CD4-positive, alpha-beta T cell treated with Interleukin-21 for 1 hour (primary cell): ENCODE data around the gene CA14.
A peak's percentile ranks its signal among the peaks of the same experiment; 100 is the strongest.
"Not testable (repeated sequence)": the region's sequence is repeated elsewhere in the genome, so short reads cannot be mapped to it uniquely, and the experiment has no call there.

ENCODE experiments used
- DNase-seq: peaks from one replicate; pipeline ENCODE4 v3.0.0-alpha.2; 2020

The CA14 gene

DNA sequence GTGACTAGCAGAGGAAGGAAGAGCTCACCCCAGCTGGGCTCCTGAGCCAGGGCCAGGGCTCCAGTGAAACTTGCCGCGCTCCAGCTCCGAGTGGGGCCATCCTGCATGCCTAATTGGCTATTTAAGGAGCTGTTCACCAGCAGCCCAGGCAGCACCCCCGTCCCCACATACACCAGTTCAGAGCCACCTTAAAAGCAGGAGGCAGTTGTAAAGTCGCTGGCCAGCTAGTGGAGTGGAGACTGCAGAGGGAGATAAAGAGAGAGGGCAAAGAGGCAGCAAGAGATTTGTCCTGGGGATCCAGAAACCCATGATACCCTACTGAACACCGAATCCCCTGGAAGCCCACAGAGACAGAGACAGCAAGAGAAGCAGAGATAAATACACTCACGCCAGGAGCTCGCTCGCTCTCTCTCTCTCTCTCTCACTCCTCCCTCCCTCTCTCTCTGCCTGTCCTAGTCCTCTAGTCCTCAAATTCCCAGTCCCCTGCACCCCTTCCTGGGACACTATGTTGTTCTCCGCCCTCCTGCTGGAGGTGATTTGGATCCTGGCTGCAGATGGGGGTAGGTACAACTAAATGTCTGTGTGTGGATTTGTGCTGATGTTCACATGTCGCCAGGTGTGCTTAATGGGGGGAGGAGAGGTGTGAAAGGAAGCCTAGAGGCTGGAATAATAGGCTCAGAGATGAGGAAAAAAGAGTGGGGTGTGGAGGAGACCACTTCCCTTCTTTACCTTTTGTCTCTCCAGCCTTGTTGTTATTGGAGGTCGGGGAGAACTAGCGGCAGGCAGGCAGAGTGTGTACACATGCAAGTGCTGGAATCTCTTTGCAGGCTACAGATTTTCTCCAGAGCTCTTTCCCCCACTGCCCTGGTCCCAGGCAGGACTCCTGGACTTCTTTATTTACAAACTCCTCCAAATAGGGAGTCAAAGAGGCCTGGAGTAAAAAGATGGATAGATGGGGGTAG, at the start of gene CA14:
TSS of gene CA14 (plus strand) at position 151 of the 962 bp plus-strand sequence. CDS start at position 506, 355 bp downstream.
- no peak for DNase-seq

DNA sequence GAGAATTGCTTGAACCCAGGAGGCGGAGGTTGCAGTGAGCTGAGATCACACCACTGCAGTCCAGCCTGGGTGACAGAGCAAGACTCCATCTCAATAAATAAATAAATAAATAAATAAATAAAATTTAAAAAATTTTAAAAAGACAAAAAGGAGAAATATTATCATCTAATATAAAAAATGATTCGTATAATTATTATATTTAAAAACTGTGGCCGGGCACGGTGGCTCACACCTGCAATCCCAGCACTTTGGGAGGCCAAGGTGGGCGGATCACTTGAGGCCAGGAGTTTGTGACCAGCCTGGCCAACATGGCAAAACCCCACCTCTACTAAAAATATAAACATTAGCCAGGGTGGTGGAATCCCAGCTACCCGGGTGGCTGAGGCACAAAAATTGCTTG, 49.1 kb upstream of the CA14 start:
- DNase-seq, result not testable (repeated sequence)

DNA sequence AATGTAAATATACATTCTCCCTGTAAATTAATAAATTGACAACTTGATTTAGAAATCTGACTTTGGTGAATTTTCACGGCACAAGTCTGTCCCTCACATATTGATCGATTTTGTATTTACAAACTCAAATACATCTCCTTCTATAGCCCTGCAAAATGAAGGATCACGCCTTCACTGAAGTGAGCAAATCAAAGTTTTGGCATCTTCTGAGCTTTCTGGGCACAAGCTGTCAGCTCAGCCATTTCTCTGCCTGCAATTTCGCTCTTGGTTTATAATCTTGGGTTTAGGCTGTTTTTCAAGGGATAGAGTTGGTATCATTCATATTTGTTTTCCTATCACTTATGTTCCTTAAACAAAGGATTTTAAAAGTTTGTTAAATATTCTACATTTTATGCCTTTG, 47.5 kb upstream of the CA14 start:
- no peak for DNase-seq

DNA sequence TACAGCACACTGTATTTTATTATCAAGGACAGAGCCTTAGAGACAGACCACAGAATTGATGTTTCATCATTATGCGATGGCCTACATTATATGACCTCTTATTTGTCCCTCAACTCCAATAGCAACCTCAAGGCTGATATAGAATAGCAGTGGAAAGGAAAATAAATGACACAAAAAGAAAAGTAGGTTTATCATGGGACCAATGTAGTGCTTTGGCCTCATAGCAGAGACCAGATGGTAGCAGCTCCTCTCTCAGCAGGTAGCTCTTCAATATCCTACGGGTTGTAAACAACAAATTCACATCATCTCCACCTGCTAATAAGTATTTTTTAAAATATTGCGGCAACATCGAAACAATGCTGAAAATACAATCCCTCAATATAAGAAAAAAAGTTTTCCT, 46.9 kb upstream of the CA14 start:
- DNase-seq, result no peak

DNA sequence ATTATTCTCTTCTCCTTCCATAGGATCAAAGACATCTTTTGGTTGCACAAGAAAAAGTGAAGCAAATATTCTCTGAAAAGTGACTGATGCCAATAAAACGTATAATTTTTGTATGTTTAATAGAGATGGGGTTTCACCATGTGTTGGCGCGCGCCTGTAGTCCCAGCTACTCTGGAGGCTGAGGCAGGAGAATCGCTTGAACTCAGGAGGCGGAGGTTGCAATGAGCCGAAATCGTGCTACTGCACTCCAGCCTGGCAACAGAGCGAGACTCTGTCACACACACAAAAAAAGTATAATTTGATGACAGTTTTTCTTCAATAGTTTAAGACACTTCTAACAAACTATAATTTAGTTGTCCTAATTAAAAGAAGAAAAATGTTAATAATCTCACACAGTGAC, 45.5 kb upstream of the CA14 start:
- DNase-seq, result no peak

DNA sequence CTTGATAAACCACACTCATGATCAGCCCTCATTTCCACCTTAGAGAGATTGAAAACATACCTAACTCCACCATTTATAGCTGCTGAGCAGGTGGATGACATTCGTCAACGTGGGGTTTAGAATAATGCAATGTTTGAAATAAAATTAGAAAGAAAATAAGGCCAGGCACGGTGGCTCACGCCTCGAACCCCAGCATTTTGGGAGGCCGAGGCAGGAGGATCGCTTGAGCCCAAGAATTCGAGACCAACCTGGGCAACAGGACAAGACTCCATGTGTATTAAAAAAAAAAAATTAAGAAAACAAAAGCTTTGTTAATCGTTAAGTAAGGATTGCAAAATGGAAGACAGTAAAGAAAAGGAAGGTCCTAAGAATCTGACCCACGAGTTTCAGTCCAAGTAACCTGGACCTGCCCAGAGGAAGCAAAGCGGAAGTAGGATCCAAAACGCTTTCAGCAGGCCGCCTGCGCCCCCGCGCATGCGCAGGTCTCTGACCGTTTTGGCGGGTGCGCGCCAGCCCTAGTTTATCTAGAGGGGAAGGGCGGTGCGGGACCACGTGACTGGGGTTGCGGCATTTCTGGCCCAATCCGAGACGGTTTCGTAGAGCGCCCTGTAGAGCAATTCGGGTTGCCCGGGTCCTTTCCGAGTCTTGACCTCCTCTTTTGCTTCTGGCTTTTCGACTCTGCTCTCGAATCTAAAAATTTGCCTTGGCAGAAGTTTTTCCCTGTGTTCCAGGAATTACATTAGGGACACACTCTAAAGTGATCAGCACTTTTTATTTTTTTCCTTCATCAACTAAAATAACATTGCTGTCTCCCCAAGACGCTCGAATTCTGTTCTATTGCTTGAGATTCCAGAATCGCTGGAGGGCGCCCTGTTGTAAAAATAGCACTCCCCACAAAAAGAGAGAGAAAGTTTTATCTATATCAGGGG, 44.1 kb upstream of the CA14 start:
- DNase-seq, result peak; percentile 92

DNA sequence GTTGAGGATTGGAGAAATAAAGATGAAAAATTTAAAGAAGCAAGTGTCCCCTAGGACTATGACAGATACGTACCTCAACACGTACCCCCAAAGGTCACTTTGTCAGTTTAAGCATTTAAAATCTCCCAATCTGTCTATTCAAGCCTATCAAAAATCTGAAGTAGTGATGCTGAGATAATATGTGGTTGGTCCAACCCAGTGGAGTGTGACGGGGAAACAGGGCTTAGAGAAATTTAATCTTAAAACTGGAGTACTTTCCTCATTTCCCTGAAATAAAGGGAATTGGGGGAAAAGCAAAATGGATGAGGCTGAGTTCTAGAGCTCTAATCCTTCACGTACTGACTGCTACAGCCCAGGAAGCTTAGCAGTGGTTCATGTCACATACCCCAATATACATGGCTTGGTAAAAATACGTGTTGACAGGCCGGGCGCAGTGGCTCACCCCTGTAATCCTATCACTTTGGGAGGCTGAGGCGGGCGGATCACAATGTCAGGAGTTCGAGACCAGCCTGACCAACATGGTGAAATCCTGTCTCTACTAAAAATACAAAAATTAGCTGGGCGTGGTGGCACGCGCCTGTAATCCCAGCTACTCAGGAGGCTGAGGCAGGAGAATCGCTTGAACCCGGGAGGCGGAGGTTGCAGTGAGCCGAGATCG, 43.3 kb upstream of the CA14 start:
- DNase-seq, result not testable (repeated sequence)

DNA sequence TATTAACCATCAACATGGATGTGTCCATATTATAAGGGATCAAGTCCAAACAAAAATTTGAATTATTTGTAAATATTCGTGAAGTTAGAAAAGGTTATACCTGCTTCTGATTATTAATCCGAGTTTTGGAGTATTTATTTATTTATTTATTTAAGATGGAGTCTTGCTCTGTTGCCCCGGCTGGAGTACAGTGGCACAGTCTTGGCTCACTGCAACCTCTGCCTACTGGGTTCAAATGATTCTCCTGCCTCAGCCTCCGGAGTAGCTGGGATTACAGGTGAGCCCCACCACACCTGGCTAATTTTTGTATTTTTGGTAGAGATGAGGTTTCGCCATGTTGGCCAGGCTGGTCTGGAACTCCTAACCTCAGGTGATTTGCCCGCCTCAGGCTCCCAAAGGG, 41.7 kb upstream of the CA14 start:
- not testable (repeated sequence) for DNase-seq

DNA sequence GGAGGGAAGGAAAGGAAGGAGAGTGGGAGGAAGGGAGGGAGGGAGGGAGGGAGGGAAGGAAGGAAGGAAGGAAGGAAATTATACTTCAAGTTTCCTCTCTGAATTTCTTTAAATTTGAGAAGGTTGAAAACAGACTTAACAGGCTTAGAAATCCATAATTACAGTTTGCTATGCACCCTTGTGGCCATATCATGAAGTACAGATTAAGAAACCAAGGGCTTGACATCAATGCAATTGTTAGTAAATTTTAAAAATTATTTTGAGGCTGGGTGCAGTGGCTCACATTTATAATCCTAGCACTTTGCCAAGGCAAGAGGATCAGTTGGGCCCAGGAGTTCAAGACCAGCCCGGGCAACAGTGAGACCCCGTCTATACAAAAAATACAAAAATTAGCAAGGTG, 36.0 kb upstream of the CA14 start:
- peak; percentile 48 for DNase-seq

DNA sequence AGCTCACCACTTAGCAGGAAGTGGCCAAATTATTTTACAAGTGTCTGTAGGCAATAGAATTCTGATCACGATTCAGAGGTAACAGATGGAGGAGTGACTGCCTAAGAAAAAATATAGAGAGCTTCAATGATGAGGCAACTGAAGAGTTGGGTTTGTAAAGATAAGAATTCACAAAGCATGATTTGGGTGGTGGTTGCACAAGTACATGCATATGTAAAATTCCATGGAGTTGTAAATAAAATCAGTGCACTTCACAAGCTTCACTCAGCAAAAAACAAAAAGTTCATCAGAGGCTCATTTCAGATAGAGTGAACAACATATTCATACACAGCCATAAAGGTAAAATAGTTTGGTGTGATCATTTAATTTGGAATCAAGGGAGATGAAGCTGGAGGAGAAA, 32.6 kb upstream of the CA14 start:
- no peak for DNase-seq

DNA sequence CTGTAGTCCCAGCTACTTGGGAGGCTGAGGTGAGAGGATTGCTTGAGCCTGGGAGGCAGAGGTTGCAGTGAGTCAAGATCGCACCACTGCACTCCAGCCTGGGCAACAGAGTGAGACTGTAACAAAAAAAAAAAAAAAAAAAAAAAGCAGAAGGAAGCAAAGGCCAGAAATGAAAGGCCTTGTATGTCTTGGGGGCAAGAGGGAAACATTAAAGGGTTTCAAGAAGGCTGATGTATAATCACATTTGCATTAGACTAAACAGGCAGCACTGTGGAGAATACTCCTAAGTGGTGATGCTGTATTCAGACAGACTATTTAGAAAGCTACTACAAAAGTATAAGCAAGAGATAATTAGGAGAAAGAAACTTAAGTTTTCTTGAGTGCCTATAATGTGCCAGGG, 32.0 kb upstream of the CA14 start:
- DNase-seq, result no peak

DNA sequence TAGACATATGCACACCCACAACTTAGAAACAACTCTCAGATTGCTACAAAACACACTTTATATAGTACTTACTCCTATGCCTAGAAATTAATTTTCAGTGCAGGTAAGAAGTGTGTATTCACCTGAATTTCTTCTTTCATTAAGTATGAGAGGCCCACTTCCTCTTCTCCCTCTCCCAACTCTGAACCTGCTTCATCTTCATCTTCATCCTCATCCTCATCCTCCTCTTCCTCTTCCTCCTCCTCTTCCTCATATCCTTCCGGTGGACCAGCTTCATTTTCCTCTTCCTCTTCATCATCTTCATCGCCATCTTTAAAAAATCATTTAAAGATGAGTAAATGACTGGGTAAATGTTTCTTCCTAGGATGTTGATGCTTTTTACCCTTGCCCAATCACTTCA, 31.1 kb upstream of the CA14 start:
- DNase-seq, result no peak

DNA sequence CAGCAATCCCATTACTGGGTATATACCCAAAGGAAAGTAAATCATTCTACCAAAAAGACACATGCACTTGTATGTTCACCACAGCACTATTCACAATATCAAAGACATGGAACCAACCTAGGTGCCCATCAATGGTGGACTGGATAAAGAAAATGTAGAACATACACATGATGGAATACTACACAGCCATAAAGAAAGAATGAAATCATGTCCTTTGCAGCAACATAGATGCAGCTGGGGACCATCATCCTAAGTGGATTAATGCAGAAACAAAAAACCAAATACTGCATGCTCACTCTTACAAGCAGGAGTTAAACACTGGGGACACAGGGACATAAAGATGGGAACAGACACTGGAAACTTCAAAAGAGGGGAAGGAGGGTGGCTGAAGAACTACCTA, 30.3 kb upstream of the CA14 start:
- DNase-seq, result no peak

DNA sequence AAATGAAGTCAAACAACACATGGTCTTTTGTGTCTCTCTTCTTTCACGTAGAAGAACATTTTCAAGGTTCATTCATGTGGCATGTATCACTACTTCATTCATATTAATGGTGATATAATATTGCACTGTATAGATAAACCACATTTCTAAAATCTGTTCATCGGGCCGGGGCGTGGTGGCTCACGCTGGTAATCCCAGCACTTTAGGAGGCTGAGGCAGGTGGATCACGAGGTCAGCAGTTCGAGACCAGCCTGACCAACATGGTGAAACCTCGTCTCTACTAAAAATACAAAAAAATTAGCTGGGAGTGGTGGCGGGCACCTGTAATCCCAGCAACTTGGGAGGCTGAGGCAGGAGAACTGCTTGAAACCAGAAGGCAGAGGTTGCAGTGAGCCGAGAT, 29.3 kb upstream of the CA14 start:
- not testable (repeated sequence) for DNase-seq

DNA sequence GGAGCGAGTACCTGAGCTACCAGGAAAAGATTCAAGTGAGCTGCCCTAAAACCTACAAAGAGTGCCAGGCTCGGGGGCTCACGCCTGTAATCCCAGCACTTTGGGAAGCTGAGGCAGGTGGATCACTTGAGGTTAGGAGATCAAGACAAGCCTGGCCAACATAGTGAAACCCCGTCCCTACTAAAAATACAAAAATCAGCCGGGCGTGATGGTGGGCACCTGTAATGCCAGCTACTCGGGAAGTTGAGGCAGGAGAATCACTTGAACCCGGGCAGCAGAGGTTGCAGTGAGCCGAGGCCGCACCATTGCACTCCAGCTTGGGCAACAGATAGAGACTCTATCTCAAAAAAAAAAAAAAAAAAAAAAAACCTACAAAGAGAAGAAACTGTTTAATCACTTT, 24.7 kb upstream of the CA14 start:
- DNase-seq, result not testable (repeated sequence)

DNA sequence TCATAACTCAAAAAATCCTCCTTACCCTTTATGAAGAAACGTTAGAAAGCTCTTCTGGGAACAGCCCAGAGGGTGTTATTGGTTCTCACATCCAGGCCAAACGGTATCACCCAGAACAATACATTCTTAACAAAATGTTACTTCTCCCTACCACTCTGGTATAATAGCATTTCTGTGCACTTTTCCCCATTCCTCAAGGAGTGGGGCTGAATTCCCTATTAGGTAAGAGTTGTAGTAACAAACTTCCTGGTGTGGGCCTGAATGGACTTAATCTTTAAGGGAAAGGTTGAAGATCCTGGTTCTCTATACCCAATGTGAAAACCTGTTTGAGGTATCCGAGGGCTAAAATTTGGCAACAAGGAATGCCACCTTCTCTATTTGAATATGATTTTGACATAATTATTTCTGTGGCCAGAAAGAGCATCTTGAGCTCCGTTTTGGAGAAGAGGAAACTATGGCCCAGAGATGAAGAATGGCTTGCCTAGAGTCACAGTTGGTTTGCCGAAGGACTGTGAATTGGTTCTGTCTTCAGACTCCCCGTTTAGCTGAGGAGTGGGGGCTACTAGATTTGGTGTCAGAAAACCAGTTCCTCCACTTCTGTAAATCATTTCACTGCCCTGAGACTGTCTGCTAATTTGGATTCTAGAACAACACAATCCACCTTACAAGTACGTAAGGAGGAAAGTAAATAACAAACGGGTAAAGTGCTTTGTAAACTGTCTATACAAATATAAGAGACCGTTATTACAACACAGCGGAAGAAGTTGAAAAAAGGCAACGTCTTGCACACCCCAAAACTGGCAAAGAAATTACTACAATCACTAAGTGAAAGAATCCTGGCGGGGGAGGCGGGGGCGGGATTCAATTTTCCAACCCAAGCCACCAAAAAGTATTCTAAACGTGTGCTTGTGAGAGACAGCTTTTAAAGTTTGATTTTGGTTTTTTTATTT, 23.9 kb upstream of the CA14 start:
- DNase-seq, result peak; percentile 38

DNA sequence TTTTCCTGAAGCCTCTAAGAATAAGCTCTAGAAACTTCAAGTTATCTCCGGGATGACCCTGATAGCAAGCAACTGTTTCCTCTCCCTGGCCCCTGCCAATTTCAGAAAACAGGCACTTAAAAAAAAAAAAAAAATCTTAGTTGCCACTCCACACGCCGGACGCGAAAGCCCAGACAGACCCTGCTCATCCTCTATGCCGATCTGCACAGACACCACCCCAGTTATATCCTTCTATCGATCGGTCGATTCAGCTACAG, 23.3 kb upstream of the CA14 start:
- no peak for DNase-seq

DNA sequence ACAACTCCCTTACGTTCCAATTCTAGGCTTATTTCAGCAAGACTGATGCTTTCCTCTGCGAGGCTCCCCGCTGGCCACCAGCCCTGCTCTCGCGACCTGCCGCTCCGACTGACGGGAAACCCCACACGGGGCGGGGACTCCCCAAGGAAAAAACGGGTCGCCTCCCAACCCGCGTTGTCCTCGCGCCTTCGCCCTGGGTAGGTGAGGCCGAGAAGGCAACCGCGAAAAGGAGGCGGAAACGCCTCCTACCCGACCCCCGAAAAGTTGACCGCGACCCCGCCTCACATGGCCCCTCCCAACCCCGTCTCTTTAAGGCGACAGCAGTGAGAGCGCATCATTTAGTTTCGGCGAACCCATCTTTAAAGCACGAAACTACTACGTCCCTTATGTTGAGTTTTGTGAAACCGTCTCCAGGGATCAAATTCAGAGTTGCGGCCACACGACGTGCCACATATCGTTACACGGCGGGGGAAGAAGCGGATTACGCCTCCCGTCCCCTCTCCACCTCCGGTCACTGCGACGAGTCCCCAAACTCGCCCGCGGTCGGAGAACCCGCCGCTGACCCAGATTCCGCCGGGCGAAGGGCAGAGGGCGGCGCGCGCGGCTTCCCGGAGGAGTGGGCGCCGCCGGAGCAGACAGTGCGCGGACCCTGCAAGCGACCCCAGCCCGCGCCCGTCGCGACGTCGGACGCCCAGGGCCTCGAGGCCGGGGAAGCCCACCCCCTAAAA, 22.8 kb upstream of the CA14 start:
- peak; percentile 94 for DNase-seq

DNA sequence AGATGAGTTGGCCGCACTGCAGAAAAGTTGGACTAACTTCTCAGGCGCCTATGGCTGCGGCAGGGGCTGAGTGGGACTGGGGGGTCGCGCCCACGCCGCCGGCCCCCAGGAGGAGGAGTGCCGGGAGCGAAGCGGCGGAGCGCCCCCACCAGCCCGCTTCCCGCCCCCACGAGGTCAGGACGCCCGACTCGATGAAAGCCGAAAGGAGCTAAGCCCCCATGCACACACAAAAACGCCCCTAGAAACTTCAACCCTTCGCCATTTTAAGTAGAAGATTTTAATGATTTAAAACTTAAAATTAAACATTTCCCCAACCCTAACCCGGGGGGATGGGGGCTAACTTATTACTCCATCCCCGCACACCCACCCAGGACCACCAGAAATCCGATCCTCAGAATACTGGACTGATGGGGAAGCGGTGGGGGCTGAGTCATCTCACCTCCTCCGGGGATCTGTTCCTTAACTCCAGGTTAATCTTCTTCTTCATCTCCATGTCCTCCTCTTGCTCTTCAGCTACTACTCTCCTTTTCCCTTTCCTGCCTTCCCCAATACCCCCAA, 22.2 kb upstream of the CA14 start:
- peak; percentile 34 for DNase-seq

DNA sequence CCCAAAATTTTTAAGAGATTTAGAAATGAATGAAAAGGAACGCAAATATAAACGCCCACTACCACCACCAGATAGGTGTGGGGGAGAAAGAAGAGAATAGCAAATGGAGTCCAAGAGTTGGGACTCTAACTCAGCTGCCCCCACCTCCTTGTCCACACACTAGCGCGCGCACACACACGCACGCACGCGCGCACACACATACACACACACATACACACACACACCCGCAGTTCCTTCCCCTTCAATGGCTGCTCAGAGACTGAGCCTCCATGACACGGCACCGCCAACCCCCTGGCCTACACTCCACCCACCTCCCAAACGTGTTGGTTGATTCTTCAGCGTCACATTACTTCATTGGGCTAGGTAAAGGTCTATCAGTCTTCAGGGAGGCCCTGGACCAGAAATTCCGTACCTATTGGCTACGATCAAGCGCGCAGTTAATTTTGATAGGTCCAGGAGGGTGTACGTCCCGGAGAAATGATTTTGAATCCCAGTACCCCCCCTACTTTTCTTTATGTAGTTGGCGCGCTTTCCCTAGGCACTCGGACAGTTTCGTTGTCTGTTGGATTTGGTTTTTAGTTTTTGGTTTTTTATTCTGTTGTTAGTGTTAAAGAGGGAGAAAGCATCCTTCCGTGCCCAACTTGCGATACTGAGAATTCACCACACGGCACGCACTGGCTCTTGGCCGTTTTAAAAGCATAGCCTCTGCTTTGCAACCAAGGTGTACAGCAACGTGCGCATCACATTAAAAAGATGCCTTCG, 21.5 kb upstream of the CA14 start, which contains the start of gene ANP32E:
TSS of gene ANP32E (minus strand) at position 261 of the 762 bp plus-strand sequence. CDS start 326 bp downstream, outside the sequence.
- peak; percentile 99 for DNase-seq
